HTR-8/SVneo (cell line): ENCODE measurements around the gene HPSE2.
"Not testable (repeated sequence)": the region's sequence is repeated elsewhere in the genome, so short reads cannot be mapped to it uniquely, and the experiment has no call there.

Experiments used
- DNase-seq: peaks from one replicate; pipeline ENCODE4 v3.0.0; 2011; ENCODE audit warnings: low spot score, mixed read lengths; ENCODE audit not compliant: insufficient read length
- FAIRE-seq: peaks from 2 replicates; lab custom pipeline; 2011; peaks lifted over from hg19 to GRCh38; lab: Jason Lieb, UNC

HPSE2 gene

GRCh38 chr10:98533241-98533640 lies 702.4 kb downstream of the HPSE2 start:
- no peak for FAIRE-seq
- DNase-seq, result no peak

DNA sequence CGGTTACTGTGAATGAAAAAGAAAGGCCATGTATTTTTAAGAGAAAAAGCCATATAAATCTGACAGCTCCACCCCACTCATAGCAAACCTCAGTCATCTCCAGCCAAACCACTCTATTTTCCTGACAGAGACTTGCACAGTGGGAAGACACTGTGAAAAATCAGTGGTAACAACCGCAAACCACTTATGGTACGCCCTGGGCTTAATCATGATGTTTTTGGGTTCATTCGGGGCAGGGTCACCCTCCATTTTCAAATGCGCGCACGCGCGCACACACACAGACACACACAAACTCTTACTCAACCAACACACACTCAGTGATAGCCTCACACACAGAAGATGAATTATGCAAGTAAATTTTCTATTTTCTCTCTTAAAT lies 706.9 kb downstream of the HPSE2 start:
- DNase-seq (no peak), FAIRE-seq (no peak)

- DNase-seq (no peak), FAIRE-seq (no peak)
Measured at GRCh38 chr10:98528166-98528804, 707.4 kb downstream of the HPSE2 start.

DNA sequence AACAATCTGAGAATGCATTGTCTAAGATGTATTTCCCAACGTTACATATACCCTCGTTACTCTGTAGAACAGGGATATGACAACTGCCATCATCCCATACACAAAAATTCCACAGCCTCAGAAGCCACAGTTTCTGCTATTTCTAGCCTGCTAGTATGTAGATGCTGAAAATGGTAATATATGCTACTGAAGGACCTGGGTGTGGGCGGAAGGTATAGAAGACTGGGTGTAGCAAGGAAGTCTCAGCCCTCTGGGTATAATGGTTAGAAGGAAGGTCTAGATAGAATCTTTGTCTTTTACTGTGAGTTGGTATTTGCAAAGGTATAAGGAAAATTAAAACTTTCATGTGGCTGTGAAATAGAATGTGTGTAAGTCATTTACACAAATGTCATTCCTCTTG lies 709.7 kb downstream of the HPSE2 start:
- FAIRE-seq (no peak), DNase-seq (no peak)

GRCh38 chr10:98524124-98524523 lies 711.5 kb downstream of the HPSE2 start:
- FAIRE-seq (no peak), DNase-seq (no peak)

GRCh38 chr10:98519841-98520240 lies 715.8 kb downstream of the HPSE2 start:
- DNase-seq (no peak), FAIRE-seq (no peak)

- DNase-seq (no peak), FAIRE-seq (no peak)
Measured at GRCh38 chr10:98517672-98518071, 718.0 kb downstream of the HPSE2 start.

DNA sequence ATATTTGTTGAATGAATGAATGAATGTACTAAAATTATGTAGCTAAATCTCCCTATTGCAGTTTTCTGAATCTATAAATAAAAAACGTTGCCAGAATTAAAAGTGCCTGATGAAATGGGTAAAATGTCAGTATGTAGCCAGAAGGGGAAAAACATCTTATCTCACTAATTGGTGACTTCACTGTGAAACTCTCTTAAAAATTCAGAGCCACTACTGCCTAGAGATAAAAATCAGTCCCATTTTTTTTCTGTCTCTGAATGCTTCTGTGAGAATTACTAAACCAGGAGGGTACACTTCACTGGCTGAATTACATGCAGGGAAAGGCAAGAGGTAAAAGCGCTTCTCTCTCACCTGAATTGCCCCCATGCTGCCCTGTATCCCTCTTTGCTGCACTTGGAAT lies 719.3 kb downstream of the HPSE2 start:
- DNase-seq, result no peak
- FAIRE-seq, result no peak

DNA sequence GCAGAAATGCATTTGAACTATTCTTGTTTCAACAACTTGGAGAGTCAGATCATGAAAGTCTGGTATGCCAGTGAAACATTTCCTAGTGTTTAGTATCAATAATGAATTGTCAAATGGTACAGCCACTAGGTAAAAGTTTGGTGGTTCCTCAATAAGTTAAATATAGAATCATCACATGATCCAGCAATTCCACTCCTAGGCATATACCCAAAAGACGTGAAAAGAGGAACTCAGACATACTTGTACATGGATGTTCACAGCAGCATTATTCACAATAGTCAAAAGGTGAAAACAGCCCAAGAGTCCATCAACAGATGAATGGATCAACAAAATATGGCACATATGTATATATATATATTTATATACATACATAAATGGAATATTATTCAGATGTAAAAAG lies 721.9 kb downstream of the HPSE2 start:
- FAIRE-seq (no peak), DNase-seq (no peak)

DNA sequence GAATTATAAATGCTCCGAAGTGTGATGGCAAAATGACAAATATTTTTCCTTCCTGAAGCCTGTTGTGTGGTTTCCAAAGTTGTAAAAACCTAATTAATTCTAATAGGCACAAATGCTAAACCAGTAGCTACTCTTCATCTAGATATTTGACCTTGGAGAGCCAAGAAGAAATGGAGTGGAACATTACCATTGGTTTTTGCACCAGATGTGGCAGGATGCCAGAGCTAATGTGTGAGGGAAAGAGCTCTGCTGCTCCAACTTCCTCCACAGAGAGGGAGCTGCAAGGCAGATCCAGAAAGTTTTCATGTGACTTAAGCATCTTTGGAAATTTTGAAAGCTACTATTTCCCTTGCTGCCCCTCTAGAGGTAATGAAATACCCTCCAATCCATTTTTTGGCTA lies 723.8 kb downstream of the HPSE2 start:
- FAIRE-seq (no peak), DNase-seq (no peak)

DNA sequence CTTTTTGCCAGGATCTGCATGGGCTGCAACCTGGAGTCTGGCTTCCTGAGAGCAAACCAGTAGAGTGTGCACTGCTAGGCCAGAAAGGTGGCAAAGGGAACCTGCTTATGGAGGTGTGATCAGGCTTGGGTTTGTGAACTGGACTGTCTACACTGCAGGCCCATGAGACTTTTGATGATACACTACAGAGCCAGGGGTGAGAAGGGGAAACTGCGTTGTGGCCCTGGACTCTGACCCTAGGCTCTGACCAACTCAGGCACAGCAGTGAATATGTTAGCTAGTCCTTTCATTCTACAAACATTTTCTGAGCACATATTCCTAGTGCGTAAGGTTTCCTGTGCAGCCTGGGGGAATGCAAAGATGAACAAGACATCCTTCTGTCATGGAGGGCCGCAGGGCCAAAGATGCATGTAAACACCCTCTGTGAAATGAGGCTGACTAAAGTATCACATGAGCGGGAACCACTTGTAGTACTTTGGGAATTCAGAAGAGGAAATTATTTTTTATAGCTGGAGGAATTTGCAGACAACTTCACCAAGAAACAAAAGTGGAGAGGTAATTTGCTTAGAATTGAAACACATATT lies 725.1 kb downstream of the HPSE2 start:
- DNase-seq (no peak), FAIRE-seq (no peak)

GRCh38 chr10:98509745-98510144 lies 725.9 kb downstream of the HPSE2 start:
- no peak for DNase-seq
- no peak for FAIRE-seq

- not testable (repeated sequence) for DNase-seq, FAIRE-seq
Measured at GRCh38 chr10:98502535-98502934, 733.1 kb downstream of the HPSE2 start.

GRCh38 chr10:98492763-98493162 lies 742.9 kb downstream of the HPSE2 start:
- FAIRE-seq, result no peak

GRCh38 chr10:98489561-98490481 lies 745.8 kb downstream of the HPSE2 start:
- DNase-seq, result no peak
- FAIRE-seq, result no peak

More at GRCh38 chr10:98492763-98493162, 742.9 kb downstream of the HPSE2 start:
- DNase-seq, result no peak

- FAIRE-seq (no peak), DNase-seq (no peak)
Measured at GRCh38 chr10:98488669-98489430, 746.8 kb downstream of the HPSE2 start.

DNA sequence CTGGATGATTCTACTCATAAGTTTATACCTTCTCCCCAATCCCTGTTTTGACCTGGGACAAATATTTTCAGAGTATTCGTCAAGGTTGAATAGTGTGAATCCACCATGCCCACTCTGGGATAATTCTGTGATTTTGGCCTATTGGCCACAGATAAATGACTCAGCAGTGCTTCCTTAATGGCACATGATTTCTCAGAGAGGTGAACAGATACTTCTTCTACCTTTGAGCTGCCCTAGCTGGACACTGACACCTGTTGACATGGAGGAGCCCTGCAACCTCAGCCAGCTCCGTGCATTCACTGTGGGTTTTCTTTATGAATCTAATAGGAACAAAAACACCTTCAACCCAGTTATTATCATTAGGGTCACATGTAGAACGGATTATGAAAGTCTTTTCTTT lies 748.0 kb downstream of the HPSE2 start:
- FAIRE-seq (no peak), DNase-seq (no peak)

- FAIRE-seq, result no peak
- no peak for DNase-seq
Measured at GRCh38 chr10:98486421-98486820, 749.2 kb downstream of the HPSE2 start.

GRCh38 chr10:98485959-98486358 lies 749.7 kb downstream of the HPSE2 start:
- DNase-seq (no peak), FAIRE-seq (no peak)

DNA sequence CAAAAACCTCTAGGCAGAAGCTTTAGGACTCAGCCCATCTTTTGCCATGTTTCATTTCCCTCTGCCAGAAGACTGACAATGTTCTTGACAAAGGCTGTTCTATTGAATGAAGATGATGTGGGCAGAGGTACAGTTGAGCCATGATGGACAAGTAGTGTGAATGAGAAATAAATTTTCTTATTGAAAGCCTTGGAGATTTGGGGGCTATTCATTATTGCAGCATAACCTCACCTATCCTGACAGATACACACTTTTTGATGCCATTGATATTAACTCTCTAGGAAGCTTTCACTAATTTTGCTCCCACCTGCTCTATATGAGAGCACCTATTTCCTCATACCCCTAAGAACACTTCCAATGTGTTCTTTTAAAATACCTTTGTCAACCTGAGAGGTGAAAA lies 752.0 kb downstream of the HPSE2 start:
- DNase-seq (no peak), FAIRE-seq (no peak)

DNA sequence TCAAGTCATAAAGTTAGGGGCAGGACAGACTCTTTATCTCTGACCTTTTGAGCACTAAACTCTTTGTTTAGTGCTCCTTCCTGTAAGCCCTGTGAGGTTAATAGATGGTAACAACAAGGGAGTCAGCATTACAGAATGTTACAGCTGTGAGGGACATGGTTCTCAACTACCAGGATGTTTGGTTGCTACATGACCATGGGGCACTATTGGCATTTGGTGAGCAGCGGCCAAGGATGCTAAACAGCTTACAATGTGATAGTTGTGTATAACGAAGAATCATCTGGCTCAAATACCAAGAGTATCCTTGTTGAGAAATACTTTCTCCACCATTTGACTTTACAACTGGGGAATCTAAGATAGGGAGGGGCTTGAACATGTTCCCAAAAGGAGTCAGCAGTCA lies 753.6 kb downstream of the HPSE2 start:
- FAIRE-seq (no peak), DNase-seq (no peak)
